Neural progenitor cell (in vitro differentiated cells): ENCODE results near the gene BRINP3.

ENCODE experiments used
- CTCF ChIP-seq: fragments of 200-600 bp; sonication (generic); IDR thresholded peaks from 2 replicates; pipeline ENCODE4 v1.5.1; 2017; ENCODE audit warnings: antibody characterized with exemption, mild to moderate bottlenecking
- EZH2 ChIP-seq: fragments of 200-600 bp; sonication (generic); IDR thresholded peaks from 2 replicates; pipeline ENCODE4 v1.6.1; 2017; ENCODE audit warnings: antibody characterized with exemption, mild to moderate bottlenecking, moderate library complexity
- EZH2phosphoT487 ChIP-seq: fragments of 200-600 bp; sonication (generic); IDR thresholded peaks from 2 replicates; pipeline ENCODE4 v1.6.1; 2017; ENCODE audit warnings: antibody characterized with exemption

- TF ChIP-seq CTCF = no peak
- no peak for TF ChIP-seq EZH2
- TF ChIP-seq EZH2phosphoT487 = no peak
Measured at GRCh38 chr1:190367200-190367599, 110.5 kb downstream of the BRINP3 start.
